ENCODE results near the gene ULK2.

Gene ULK2

DNA sequence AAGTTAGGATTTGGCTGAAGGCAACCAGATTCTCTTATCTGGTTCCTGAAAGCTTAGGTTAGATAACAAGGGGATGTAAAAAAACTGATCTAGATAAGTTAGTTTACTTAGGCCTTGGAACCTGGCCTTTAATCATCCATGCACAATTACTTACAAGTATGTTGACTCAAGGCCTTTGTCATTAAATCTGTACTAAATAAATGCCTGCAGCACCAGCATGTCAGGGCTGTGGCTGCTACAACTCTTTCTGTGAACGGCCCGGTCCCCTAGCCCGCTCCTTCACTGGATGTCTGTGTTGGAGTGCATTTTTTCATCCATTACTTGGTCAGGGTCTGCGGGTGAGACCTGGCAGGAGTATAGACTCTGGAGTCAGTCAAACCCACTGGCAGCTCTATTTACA is 71.3 kb downstream of the ULK2 start:
- Mint-ChIP-seq H3K4me3 (no peak overlapping the region), H3K4me1 (ENCODE audit: low read depth) (peaks cover 9% of the 10 kb centered on the region), H3K27me3 (no peaks in the 10 kb centered on the region), H3K9me3 (ENCODE audit: low read depth) (peaks cover 16% of the 10 kb centered on the region), H3K36me3 (peaks cover 52% of the 10 kb centered on the region), H3K27ac (no peak overlapping the region)

DNA sequence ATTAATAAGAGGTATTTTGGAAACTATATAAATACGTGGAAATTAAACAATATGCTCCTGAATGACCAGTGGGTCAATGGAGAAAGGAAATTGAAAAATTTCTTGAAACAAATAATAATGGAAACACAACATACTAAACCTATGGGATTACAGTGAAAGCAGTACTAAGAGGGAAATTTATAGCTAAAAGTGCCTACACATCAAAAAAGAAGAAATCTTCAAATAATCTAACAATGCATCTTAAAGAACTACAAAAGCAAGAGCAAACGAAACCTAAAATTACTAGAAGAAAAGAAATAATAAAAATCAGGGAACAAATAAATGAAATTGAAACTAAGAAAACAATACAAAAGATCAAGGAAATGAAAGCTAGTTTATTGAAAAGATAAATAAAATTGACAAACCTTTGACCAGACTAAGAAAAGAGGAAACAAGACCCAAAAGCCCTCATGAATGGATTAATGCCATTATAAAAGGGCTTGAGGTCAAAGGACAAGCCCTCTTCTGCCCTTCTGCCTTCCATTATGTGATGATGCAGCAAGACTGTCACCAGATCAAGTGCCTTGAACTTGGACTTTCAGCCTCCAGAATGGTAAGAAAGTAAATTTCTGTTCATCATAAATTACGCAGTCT is 75.7 kb downstream of the ULK2 start:
- no peaks in the 10 kb centered on the region for H3K4me1 Mint-ChIP-seq (ENCODE audit: low read depth)
- no peaks in the 10 kb centered on the region for H3K27me3 Mint-ChIP-seq
- peaks cover 58% of the 10 kb centered on the region for H3K36me3 Mint-ChIP-seq
- H3K9me3 Mint-ChIP-seq (ENCODE audit: low read depth), result peaks cover 13% of the 10 kb centered on the region
- no peak overlapping the region for H3K27ac Mint-ChIP-seq
- no peak overlapping the region for H3K4me3 Mint-ChIP-seq

DNA sequence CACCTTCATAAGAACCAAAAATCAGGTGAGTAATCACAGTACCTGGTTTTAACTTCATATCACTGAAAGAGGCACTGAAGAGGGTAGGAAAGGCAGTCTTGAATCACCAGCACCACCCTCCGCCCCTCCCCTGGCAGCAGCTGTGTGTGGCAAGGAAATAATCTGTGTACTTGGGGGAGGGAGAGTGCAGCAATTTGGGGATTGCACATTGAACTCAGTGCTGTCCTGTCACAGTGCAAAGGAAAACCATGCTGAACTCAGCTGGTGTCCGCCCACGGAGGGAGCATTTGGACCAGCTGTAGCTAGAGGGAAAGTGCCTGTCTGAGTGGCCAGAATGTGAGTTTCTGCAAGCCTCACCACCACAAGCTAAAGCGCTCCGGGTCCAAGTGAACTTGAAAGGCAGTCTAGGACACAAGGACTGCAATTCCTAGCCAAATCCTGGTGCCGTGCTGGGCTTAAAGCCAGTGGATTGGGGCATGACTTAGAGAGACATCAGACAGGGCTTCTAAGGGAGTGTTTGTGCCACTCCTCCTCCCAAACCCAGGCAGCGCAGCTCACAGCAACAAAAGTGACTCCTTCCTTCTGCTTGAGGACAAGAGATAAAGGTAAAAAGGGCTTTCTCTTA is 79.9 kb downstream of the ULK2 start:
- Mint-ChIP-seq H3K27ac (no peak overlapping the region), H3K27me3 (no peaks in the 10 kb centered on the region), H3K36me3 (peaks cover 23% of the 10 kb centered on the region), H3K4me1 (ENCODE audit: low read depth) (no peaks in the 10 kb centered on the region), H3K9me3 (ENCODE audit: low read depth) (no peaks in the 10 kb centered on the region), H3K4me3 (no peak overlapping the region)

DNA sequence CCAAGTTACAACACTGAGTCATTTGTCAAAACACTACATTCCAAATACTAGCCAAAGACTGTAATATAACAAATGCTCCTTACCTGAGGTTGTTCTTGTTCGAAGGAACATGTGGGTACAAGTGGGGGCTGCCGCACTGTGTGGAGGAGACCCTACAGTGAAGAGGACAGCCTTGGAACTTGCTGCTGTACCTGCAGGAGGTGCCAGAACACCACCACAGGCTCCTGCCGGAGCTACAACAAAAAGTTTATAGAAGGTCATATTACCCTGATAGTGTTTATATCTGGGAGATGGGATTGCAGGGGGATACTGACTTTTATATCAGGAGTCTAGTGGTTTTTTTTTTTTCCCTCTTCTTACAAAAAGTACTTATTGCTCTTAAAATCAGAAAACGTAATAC is 81.9 kb downstream of the ULK2 start:
- no peaks in the 10 kb centered on the region for H3K27me3 Mint-ChIP-seq
- peaks cover 22% of the 10 kb centered on the region for H3K36me3 Mint-ChIP-seq
- no peaks in the 10 kb centered on the region for H3K9me3 Mint-ChIP-seq (ENCODE audit: low read depth)
- H3K4me3 Mint-ChIP-seq, result no peak overlapping the region
- no peaks in the 10 kb centered on the region for H3K4me1 Mint-ChIP-seq (ENCODE audit: low read depth)
- H3K27ac Mint-ChIP-seq, result no peak overlapping the region

DNA sequence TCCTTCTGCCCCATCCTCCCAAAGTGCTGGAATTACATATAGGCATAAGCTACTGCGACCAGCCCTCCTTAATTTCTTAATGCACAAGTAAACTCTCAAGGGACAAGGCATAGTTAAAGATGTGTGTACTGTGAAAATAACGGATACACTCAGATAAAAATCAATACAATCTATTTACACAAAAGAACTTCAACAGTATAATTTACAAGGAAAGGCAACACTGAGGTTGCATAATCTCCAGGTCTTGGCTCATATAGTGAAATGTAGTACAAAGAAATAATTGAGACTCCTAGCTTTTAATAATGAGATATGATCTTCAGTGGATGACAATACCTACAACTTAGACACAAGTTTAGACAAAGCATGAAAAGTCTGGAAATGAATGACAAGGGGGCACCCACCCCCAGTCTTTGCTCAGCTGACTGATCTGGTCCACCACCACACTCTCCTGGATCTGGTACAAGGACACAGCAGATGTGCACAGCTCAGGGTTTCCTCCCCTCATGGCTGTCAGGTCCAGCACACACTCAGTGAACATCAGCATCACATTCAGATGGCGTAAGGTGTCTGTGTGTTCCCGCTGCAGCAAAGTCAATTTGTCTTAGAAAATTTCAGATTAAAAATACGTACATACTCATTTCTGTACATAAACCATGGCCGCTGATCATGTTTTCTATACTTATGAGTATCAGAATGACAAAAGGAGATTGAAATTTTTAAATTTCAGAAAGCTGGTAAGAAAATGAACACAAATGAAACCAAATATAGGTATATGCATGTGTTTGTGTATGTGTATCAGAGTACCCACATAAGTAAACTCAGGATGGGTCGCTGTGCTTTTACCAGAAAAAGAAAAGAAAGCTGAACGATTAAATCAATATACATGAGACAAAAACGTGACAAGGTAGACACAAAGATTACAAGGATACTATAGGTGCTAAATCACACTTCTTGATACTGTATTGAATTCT is 86.0 kb downstream of the ULK2 start:
- Mint-ChIP-seq H3K9me3 (ENCODE audit: low read depth) (no peaks in the 10 kb centered on the region), H3K4me1 (ENCODE audit: low read depth) (no peaks in the 10 kb centered on the region), H3K36me3 (peaks cover 11% of the 10 kb centered on the region), H3K4me3 (no peak overlapping the region), H3K27me3 (no peaks in the 10 kb centered on the region), H3K27ac (no peak overlapping the region)

DNA sequence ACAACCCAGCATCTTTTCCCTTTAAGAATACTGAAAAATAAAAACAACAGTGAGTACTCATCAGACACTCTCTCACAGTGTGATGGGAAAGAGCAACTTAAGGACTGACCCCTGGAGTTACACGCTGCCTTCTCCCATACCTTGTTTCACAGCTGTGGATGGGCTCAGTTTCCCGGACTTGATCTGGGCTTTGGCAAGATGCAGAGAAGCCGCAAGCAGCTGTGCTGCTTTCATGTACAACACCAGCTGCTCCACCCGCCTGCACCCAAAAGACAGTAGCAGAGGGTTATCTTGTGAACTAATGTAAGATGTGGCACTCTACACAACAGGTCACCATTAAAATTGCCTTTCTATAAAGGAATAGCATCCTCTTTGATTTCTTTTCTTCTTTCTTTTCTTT is 86.9 kb downstream of the ULK2 start:
- H3K4me3 Mint-ChIP-seq, result no peak overlapping the region
- H3K4me1 Mint-ChIP-seq (ENCODE audit: low read depth), result no peaks in the 10 kb centered on the region
- H3K9me3 Mint-ChIP-seq (ENCODE audit: low read depth), result no peaks in the 10 kb centered on the region
- no peaks in the 10 kb centered on the region for H3K27me3 Mint-ChIP-seq
- H3K36me3 Mint-ChIP-seq, result peaks cover 11% of the 10 kb centered on the region
- no peak overlapping the region for H3K27ac Mint-ChIP-seq

DNA sequence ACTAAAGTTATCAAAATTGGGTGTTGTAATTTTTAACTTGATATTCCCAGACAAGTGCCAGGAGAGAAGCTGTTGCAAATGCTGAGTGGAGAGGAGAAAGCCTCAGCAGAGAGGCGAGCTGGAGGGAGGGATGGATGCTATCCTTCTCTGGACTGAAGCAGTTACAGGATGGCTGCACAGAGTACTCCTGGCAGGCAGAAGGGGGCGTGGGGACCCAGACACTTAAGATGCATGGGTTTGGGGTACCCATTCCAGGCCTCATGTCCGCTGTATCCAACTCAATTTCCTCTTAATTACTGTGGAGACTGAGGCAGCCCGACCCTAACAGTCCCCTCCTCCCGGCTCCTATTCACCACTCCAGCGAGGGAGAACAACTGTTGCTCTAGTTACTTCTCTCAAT is 94.2 kb downstream of the ULK2 start:
- Mint-ChIP-seq H3K9me3 (ENCODE audit: low read depth) (no peaks in the 10 kb centered on the region), H3K27me3 (no peaks in the 10 kb centered on the region), H3K4me3 (no peak overlapping the region), H3K4me1 (ENCODE audit: low read depth) (peaks cover 47% of the 10 kb centered on the region), H3K27ac (no peak overlapping the region), H3K36me3 (peaks cover 8% of the 10 kb centered on the region)

DNA sequence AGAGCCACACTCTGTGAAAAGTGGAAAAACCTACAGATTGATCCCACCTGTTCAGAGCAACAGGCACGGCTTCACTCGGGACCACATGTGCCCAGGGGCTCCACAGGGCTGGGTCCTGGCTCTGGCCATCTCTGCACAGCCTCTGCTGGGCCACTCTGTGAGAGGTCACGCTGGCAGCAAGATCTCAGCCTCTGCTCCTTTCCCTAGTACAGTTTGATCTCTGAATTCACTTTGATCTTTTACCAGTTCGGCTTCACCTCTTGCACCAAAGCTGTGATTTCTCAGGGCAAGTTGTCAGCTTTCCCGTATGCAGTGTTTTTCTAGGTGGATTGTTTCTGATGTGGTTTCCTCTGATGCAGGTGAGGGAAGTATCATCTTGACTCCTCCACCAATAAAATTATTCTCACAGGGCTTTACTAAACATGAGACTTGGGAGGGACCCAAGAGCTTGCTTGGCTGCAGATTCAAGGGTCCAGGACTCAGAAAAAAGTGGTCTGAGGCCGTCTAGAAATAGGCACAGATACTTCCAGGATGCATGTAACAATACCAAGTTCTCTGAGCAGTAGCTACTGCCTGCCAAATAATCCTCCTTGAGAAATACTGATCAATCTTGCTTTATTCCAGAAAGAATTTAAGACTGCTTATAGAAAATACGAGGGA is 95.6 kb downstream of the ULK2 start:
- no peaks in the 10 kb centered on the region for H3K9me3 Mint-ChIP-seq (ENCODE audit: low read depth)
- peaks cover 50% of the 10 kb centered on the region for H3K4me1 Mint-ChIP-seq (ENCODE audit: low read depth)
- peaks cover 8% of the 10 kb centered on the region for H3K36me3 Mint-ChIP-seq
- no peaks in the 10 kb centered on the region for H3K27me3 Mint-ChIP-seq
- peak overlapping the region; percentile 63 for H3K4me3 Mint-ChIP-seq
- peak overlapping the region; percentile 43 for H3K27ac Mint-ChIP-seq

DNA sequence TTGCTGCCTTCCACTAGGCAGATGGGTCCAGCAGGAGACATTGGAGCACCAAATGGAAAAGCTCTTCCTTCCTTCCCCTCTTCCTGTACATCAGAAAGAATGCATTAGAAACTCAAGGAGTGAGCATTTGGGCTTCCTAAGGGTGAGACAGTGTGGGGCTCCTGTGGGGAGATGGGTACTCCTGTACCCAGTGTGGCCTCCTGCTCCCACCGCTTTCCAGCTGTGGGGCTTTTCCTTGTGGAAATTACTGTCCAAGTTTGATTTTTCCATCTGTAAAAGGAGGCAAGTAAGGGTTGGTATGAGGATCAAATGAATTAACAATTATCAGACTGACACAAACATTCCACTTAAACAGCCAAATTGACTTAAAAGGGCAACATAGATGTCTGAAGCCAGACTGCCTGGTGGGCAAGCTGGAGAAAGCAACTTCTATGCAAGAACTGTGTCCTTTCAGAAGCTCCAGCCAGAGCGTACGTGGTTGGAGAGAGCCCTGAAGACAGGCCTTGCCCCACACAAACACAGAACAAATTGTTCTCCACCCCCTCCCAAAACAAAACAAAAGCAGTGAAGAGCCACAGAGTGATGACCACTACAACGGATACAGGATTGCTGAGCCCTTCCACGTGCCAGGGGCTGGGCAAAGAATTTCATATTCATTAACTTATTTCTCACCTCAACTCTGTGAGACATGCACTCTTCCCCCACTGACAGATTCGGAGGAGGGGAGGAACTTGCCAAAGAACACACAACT is 96.6 kb downstream of the ULK2 start:
- Mint-ChIP-seq H3K27me3 (no peaks in the 10 kb centered on the region), H3K9me3 (ENCODE audit: low read depth) (no peaks in the 10 kb centered on the region), H3K36me3 (peaks cover 8% of the 10 kb centered on the region), H3K4me3 (peak overlapping the region; percentile 63), H3K27ac (peak overlapping the region; percentile 58), H3K4me1 (ENCODE audit: low read depth) (peaks cover 52% of the 10 kb centered on the region)

DNA sequence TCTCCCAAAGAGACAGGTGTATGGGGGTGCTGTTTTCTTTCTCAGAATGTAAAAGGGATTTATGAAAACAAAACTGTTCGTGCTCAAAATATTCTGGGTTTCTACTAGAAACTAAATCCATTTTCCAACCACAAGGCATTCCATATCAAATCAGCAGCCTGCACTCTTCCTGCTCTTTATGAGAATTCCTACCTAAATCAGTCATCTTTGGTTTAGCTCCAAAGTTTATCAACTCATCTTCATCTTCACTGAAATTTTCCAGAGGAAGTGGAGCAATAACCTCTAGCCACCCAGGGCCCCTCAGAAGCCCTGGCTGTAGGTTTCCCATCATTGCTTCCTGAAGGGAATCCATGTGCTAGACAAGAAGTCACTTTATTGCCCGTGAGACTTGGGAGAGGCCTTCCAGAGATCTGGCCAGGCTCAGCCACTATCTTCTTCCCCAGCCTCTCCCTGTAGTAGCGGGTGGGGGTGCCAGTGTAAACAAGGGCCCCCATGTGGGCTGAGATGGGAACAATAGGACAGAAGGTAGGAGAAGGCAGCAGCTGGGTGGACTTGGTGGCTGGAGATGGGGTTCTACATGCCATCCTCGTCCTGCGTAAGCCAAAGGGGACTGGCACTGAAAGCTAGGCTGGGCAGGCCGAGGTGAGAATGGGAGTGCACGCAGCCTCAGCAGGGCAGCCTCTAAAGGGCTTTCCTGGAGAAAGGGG is 97.6 kb downstream of the ULK2 start:
- Mint-ChIP-seq H3K36me3 (peaks cover 2% of the 10 kb centered on the region), H3K27ac (no peak overlapping the region), H3K4me1 (ENCODE audit: low read depth) (peaks cover 49% of the 10 kb centered on the region), H3K4me3 (peak overlapping the region; percentile 13), H3K27me3 (peaks cover 2% of the 10 kb centered on the region), H3K9me3 (ENCODE audit: low read depth) (no peaks in the 10 kb centered on the region)

DNA sequence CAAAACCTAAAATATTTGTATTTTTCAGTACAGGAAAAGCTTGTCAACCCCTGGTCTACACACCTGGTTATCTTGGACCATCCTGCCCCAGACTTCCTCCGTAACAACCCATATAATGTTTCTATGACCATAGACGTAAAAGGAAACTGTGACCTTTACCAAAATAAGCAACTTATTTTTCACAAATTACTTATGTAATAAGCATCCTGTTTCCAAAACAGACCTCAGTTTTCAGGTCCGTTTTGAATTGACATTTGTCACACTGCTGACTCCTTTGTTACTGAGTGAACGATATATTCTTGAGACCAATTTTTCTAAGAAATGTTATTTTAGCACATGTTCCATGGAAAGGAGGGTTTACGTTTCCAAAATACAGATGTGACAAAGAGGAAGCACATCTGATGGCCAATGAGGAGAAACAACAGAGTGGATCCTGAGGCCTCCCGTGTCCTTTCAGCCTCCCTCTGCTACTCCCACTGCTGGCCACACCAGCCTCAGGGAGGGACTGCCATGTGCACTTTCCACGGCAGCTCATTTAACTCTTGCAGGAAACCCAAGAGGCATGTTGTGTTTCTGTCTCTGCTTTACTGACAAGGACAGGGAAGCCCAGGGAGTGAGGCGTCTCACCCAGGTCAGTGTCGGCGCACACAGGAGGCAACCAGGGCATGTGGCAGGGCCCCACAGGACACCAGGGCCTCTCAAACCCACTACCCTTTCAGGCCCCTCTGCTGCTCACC is 99.5 kb downstream of the ULK2 start:
- Mint-ChIP-seq H3K36me3 (peaks cover 2% of the 10 kb centered on the region), H3K9me3 (ENCODE audit: low read depth) (no peaks in the 10 kb centered on the region), H3K27ac (no peak overlapping the region), H3K27me3 (peaks cover 3% of the 10 kb centered on the region), H3K4me1 (ENCODE audit: low read depth) (peaks cover 40% of the 10 kb centered on the region), H3K4me3 (no peak overlapping the region)

DNA sequence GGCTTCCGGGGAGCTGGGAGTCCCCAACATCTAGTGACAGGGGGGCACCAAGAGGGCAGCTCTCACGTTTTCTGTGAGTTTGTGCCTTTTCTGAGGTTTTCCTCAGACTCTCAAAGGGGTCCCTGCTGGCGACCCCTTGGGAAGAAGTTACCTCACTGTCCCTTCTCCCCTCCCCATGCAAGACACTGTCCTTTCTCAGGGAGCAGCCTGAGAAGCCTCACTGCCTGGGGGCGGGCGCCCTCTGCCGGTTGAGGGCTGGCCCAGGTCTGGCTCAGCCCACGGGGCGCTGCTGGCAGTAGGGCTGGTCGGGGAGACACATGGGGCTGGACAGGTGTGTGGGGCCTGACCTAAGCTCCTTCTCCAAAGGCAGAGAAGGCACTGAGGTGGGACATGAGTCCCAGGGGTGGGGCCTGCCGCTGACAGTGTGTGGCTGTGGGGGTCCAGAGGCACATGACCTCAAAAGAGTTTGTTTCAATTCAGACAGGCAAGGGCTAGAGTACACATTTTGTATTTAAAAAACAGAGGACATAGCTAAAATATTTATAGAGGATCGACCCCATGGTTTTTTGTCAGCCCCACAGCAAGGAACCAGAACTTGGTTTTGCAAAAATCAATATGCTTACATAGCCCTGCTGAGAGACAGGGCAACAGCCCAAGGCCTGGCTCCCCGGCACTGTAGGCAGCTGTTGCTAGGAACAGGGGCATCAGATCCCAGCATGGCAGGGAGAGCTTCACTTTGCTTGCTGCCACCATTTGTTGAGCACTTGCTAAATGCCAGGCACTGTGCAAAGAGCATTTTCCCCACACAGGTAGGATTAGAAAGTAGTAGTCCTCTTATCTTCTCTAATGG is 101.1 kb downstream of the ULK2 start:
- peaks cover 25% of the 10 kb centered on the region for H3K4me1 Mint-ChIP-seq (ENCODE audit: low read depth)
- H3K9me3 Mint-ChIP-seq (ENCODE audit: low read depth), result no peaks in the 10 kb centered on the region
- no peak overlapping the region for H3K4me3 Mint-ChIP-seq
- H3K27ac Mint-ChIP-seq, result no peak overlapping the region
- peaks cover 4% of the 10 kb centered on the region for H3K27me3 Mint-ChIP-seq
- H3K36me3 Mint-ChIP-seq, result no peaks in the 10 kb centered on the region

DNA sequence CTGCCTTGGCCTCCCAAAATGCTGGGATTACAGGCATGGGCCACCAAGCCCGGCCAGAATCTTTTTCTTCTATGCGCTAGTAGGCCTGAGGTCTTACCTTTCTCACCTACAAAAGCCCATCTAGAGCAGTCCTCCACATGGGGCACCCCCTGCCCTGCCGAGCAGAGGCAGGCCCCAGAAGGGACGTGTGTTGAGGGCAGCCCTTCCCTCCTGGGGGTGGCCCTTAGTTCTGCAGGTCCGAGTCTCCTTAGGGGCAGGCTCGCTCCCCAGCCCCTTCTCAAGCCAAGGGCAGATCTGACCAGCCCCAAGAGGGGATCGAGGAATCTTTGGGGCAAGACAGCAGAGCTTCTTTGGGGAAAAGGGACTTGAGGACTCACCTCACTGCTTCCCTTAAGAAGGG is 101.7 kb downstream of the ULK2 start:
- Mint-ChIP-seq H3K27me3 (peaks cover 4% of the 10 kb centered on the region), H3K4me1 (ENCODE audit: low read depth) (peaks cover 18% of the 10 kb centered on the region), H3K4me3 (no peak overlapping the region), H3K9me3 (ENCODE audit: low read depth) (no peaks in the 10 kb centered on the region), H3K27ac (no peak overlapping the region), H3K36me3 (no peaks in the 10 kb centered on the region)
